HS-27A (cell line): ENCODE results near the gene WLS.
"Not testable (repeated sequence)": the region's sequence is repeated elsewhere in the genome, so short reads cannot be mapped to it uniquely, and the experiment has no call there.

Experiments
- DNase-seq: peaks from one replicate; pipeline ENCODE4 v3.0.0-alpha.2; 2012; ENCODE audit warnings: low read depth, missing footprints

Gene WLS

DNA sequence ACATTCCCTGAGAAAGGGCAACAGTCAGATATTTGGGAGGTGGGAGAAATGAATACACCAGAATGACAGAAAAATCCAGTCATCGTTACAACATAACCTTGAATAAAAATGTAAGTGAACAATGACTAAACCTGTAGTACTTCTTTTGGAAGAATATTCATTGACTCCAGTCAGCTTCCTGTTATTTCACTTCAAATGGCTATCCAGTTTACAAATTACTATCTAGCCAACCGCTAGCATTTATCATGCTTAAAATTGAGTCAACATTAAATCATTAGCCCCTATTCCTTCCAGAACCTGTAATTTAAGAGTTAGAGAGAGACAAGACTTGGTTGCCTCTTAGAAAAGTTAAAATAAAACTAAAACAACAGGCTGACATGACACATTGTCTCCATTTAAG lies 33.6 kb downstream of the WLS start:
- no peak for DNase-seq

DNA sequence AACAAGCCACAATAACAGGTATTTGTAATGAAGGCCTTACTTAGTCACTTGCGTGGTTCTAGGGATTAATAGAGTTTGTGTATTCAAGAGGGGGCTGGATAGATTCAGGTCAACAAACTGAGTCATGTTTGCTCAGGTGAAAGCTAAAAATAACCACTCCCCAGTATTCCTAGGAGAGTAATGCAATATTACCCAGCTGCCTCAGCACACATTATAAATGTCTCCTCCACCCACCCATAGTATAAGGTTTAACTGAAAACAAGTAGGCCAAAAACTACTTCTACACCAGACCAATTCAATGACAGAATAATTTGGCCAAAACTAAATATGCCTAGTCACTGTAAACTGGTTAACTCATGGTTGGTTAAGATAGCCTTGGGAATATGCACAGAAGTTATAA lies 34.4 kb downstream of the WLS start:
- no peak for DNase-seq

DNA sequence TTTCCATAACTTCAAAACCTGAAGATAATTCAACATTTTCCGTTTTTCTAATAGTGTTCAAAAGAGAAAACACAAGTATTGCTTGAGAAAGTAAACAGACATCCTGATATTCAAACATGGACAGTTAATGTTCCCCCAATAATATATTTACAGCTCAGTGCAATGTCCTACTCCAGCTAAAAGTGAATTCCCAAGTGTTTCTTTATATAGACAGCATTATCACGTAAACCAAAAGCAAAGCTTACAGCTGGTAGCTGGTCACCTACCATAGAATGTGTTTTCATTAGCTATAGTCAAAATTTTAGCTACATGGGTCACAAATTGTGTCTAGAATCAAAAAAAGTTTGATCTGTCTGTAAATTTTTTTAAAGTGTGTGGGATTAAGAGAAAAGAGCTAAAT lies 34.9 kb downstream of the WLS start:
- DNase-seq, result no peak

DNA sequence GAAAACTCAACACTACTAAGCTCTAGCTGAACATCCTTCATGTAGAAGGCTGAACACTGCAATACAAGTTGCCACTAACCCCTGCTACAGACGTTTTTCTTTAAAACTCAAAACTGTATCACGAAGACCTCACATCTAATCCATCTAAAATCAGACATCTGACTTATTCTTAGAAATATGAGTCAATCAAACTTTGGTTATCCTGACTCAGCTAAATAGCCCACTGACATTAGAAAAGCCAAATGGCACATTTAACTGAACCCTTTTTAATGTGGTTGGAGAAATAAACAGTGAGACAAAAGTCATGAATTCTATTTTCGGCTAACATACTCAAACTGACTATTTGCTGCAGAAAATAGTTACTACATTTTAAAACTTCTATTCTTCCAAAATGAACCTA lies 35.6 kb downstream of the WLS start:
- DNase-seq, result no peak

DNA sequence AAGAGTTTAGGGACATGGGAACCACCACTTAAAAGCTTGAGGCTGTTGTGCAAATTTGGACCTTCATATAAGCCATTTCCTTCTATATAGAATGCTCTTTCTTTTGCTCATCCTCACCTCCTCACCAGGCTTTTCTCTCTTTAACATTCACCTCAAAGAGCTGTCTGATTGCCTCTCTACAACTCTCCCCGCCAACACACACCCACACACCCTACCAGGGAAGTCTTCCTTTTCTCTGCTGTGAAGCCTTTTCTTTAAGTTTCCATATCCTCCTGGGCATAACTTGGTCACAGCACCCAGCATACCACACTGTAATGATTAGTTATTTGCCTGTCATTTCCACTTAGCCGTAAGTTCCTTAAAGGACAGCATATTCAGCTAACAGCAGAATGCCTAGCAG lies 40.6 kb downstream of the WLS start:
- DNase-seq, result no peak

DNA sequence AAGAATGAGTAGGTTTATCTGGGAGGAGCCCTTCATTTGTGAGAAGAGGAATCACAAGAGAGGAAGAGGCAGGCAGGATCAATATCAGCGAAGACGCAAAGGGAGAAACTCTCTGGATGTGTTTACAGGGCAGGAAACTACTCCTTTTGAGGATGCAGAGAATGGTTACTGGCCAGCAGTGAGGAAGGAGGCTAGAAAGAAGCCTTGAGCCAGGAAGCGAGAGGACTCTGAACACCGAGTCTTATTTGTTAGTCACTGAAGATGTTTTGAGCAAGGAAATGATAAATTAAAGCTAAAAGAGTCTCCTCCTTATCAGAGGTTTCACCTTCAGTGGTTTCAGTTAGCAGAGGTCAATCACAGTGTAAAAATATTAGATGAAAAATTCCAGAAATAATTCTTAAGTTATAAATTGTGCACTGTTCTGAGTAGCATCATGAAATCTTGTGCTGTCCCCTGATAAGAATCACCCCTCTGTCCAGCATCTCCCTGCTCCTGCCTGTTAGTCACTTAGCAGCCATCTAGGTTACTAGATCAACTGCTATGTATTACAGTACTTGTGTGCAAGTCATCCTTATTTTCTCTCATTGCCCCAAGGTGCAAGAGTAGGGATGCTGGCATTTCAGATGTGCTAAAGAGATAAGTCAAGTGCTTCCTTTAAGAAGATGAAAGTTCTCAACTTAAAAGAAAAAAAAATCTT lies 43.5 kb downstream of the WLS start:
- DNase-seq, result no peak

DNA sequence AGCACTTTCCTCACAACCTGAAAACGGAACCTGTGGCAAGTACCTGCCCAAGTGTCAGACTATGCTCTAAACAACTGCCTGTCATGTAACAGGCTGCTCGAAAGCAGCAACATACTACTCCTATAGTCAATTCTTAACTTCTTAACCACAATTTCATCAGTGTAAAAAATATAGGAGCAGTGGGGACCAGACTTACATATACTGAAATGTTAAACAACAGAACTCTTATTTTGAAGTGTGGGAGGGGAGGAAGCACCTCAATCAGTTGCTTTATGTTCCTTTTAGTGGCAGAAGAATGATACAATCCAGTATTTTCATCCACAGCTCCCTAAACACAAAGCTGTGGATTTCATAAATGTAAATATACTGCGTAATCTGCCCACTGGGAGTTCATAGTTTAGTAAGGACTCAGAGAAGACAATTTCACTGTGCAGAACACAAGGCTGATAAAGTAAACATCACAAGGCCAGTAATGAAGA lies 44.2 kb downstream of the WLS start:
- DNase-seq, result no peak

DNA sequence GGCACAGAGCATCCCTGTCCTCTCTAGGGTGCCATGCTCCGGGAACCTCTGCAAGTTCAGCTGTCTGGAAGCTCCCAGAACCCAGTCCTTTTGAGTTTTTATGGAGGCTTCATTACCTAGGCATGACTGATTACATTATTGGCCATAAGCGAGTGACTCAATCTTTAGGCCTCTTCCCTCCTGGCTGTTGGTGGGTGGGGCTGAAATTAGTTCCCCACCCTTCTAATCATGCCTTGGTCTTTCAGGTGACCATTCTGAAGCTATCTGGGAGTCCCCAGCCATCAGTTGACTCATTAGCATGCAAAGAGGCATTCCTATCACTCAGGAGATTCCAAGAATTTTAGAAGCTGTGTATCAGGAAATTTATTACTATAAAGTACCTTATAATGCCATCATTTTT lies 46.6 kb downstream of the WLS start:
- no peak for DNase-seq

DNA sequence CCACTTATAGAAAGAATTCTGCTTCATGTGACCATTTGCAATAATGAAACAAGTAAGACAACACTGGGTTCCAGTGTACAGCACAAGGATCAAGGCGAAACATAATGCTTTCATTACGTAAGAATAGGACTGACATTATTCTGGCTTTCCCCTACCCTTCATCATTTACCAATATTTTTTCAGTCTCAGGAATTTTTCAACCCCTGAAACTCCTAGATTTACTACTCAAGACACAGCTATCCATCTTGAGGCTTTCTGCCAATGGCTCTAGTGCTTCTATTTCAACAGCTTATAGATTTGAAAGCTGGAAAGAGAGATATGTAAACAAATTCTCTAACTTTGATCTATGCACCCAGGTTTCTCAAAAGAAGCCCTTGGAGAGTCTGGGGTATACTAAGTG lies 48.4 kb downstream of the WLS start:
- no peak for DNase-seq

DNA sequence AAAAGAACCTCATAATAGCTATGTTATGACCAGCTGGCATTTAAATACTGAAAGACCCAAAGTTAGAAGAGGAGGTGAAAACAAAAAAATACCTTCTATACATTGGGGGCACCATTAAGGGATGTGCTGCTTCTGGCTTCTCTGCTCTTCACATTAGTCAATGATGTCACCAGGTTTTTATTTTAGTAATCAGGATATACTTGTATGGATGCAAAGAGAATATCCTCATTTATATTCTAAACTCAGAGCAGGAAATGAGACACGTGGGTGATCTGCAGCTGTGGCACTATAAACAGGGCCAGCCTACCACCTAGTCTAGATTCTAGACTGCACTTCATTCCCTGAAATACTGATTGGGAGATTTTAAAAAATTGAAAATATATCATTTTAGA lies 51.2 kb downstream of the WLS start:
- no peak for DNase-seq

DNA sequence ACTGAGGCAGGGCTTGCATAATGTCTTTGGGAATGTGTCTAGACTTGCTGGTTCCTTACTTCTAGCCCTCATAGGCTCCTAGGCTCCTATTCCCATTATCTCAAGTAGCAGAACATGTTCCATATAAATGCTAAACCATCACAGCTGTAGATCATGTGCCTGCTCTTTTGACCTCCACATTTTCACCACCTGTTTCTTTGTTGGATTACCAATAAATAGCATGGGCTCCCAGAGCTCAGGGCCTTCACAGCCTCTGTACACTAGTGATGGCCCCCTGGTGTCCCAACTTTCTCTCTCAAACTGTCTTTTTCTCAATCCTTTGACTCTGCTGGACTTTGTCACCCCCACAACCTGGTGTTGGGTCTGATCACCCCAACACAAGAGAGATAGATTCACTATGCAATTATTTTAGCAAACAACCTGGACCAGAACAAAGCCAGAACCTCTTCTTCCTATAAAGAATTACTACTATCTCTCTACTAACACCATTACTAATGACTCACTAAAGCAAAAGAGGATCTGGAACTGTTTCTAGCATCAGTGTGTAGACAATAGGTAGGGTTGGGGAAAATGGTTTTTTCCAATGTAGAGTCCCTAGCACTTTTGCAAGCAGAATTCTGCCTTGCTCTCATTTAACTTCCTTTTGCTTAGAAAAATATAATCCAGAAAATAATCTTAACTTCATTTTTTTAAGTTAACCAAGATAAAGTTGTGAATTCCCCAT lies 51.7 kb downstream of the WLS start:
- DNase-seq, result no peak

DNA sequence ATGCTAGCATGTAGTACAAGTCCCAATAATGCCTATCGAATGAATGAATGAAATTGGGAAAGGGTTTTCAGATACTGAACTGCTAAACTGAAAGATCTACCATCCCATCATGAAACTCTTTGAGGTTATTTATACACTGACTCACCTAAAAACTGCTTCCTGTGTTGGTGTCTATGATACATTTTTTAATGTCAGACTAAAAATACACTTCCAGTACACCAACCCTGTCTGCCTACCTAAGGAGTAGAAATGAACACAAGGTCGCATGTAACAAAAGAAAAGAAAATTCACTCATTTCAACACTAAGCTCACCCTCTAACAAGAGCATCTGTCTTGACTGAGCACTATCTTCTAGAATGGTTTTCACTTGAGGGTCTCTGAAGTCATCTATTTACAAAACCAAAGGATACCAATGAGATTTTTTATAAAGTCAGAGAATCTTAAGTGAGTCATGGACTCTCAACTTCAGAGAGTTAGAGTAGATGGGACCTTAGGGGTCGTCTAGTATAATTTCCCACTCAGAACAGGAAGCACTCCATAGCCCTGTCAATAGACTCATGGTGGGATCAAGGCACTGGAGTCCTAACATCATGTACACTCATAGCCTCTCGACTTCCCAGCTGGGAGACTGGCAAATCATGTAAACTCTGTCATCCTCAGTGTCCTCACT lies 53.4 kb downstream of the WLS start:
- DNase-seq, result no peak

DNA sequence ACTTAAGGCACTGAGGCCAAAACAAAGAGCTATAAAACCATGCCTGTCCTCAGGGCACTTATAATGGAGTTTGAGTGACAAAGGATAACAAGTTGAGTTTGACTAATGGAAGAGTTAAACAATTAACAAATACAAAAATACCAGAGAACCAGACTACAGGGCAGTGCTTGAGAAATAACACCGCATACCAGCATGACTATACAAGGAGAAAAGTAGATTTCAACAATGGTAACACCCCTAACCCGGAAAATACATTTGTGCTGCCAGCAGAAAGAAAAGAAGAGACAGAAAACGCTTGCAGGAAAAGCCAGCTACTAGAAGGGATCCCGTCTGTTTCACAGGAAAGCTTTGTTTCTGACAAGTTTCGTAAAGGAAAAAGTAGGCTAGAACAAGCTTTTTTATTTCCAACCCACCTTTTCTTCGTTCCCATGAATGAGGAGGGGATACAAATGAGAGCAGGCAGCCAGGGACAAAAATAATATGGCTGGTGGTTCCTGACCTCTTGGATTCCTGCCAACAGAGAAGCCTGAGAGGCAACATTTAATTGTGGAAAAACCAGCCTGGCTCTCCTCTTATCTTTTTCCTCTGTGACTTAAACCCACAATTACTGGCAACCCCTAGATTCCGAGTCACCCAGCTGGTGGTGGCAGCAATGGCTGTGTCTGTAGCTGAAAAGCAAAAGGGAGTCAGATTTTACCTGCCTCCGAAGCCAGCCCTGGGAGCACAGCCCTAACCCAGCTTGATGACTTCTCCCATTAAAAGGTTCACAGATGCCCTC lies 56.5 kb downstream of the WLS start:
- DNase-seq, result no peak

DNA sequence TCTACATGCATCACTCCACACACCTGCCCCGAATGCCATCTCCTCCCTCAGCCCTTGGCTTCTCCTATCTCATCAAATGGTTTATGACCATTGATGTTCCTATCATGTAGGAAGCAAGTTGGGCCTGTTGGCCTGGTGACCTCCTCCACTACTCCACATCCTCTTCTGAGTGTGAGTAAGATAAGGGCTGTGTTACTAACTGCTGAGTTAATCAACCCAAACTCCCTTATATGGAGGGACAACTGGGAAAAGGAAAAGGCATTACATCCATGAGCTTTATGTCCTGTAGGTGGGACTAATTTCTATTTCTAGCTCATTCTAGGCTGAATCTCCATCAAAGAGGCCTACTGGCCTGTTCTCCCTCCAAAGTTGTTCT lies 57.6 kb downstream of the WLS start:
- DNase-seq, result peak; percentile 62

DNA sequence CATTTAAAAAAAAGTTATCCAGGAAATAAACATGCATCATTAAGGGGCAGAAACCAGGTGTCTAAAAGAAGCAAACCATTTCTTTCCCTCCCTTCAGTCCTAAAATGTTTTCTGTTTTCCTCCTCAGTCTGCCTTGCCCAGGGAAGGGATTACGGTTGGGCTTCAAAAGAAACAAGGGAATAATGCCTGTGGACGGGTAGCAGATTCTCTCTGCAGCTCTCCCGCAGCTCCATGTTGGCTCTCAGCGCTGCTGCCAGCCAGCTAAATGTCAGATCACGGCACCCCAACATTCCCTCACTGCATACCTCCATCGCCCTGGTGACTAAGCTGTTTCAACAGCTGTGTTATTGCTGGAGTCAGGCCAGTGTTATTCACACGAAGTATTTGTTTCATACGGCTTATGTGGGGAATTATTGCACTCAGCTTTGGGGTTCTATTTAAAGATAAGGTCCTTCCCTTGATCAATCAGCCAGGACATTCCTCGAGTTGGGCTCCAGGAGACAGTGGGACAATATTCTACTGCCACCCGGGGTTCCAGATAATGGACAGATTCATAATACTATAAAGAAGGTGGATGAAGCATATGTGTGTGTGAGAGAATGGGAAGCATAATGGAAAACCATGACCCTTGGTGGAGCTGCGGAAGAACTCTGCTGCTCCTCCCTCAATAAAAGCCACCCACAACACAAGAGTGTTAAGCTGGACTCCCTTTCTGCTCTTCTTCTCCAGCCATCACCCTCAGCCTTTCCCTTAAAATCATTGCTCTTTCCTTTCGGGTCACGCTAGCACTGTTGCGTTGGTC lies 58.2 kb downstream of the WLS start:
- peak; percentile 97 for DNase-seq

DNA sequence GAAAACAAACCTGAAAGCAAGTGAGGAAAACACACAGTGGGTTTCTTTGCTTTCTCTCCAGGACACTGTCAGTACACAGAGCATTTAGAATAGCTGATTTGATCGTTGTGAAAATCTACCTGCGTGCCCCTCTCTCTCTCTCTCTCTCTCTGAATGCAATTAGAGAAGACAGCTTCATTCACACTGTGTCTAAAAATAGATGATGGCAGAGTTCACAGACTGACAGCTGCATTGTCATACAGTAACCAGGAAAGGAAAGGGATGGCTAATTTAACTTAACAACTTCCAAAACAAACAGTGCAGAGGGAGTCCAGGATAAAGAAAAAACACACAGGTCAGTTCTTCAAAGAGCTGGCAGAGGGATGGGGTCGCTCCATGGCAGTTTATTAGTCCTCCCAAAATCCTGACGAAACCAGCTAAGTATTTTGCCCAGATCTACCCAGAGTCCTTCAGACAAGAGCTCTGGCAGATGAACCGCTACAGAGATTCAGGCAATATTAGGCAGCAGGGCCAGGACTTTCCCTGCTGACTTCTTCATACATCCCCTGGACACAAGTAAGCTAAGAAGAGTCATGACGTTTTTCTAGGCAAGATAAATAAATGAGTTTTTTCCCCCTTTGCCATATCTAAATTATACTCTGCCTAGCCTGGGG lies 58.9 kb downstream of the WLS start:
- no peak for DNase-seq

DNA sequence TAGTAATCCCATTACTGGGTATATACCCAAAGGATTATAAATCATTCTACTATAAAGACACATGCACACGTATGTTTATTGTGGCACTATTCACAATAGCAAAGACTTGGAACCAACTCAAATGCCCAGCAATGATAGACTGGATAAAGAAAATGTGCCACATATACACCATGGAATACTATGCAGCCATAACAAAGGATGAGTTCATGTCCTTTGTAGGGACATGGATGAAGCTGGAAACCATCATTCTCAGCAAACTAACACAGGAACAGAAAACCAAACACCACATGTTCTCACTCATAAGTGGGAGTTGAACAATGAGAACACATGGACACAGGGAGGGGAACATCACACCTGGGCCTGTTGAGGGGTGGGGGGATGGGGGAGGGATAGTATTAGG lies 60.5 kb downstream of the WLS start:
- not testable (repeated sequence) for DNase-seq

DNA sequence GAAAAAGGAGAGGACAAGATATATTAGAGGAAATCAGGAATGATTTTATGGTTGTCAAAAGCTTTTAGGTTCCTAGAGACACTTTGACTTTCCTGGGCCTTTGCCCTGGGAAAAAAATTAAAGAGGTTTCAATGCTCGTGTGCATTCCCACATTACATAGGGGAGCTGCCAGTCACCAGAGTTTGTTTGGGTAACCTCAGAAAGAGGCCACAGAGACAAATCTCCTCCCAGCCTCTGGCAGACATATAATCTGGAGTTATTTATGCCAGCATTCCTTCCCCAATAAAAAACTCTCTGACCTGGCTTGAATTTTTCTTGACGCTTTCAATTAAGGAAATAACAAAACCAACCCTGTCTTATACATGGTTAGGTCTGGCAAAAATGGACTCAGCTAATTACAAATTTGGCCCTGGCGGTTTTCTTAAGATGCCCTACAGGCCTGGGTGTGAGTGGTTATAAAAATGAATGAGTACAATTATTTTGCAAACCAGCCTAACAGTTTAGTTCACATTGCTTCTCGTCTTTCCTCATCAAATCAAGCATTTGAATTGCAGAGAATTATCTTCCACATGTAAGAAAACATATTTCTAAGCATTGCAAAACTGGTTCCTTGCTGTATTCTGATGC lies 63.7 kb downstream of the WLS start:
- DNase-seq, result no peak

DNA sequence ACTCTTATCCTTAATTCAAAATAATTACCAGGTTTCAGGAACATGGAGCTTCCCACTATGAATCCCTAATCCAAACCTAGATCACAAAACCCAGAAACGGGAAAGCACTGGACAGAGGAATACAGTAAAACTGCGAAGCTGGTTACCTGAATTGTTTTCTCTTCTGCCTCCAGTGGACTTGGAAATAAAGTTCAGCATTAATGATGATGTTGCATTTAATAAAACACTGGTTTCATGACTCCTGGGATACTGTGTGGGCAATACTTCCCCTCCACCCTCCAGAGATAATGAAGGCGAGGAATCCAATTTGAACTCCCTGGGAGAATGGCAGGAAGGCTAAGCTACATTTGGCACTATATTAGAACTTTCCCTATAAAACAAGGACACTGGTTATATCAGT lies 65.1 kb downstream of the WLS start:
- no peak for DNase-seq

DNA sequence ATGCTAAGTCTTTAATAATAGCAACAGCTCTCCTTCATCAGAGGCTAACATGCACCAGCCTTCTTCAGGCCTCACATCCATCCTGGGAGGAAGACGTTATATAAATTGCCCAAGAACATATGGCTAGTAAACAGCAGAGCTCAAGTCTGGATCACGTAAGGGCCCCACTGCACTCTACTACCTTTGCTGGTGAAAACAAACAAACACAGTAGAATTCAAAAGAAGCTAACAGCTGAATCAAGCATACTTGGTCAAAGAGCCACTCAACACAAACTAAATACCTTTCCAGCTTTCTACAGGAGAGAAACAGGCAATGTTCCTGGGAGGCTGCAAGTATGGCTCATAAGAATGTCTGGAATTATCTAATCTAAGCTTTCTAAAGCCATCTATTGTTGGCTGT lies 66.0 kb downstream of the WLS start:
- DNase-seq, result no peak

DNA sequence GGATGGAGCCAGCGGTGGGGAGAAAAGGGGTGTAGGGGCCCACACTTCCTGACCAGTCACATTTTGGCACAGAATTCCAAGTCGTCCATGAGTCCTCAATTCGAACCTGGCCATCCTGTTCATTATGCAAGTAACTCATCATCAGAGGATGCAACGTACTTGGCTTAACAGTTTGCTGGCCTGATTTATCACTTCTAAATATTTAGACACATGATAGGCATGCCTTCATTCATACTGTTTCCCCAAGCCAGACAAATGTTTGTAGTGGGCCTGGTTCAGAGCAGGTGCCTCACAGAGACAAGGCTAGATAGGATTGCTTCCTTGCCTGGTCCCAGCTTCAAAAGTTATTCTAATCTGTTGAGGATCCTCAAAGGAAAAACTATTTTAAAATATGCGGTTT lies 66.7 kb downstream of the WLS start:
- no peak for DNase-seq
